GM21576 (cell line): ENCODE measurements around the gene NEURL4.
A peak's percentile ranks its signal among the peaks of the same experiment; 100 is the strongest.
"Not testable (repeated sequence)": the region's sequence is repeated elsewhere in the genome, so short reads cannot be mapped to it uniquely, and the experiment has no call there.

Experiments
- ATAC-seq: cut with Tn5 transposase; IDR thresholded peaks from one replicate; pipeline ENCODE4 v1.9.1; 2021; ENCODE audit warnings: mild to moderate bottlenecking, moderate library complexity; ENCODE audit not compliant: unreplicated experiment

Gene NEURL4

GRCh38 chr17:7328840-7329373 is at the start of gene NEURL4:
TSS of gene NEURL4 (minus strand) at chr17:7329335. CDS start at chr17:7329312, 23 bp downstream.
- ATAC-seq, result peak; percentile 12

GRCh38 chr17:7374353-7374752 is 45.2 kb upstream of the NEURL4 start:
- ATAC-seq, result no peak

- ATAC-seq, result no peak
These were observed 41.7 kb upstream of the NEURL4 start for GRCh38 chr17:7370853-7371252.

- no peak for ATAC-seq
These were observed 40.7 kb upstream of the NEURL4 start for GRCh38 chr17:7369825-7370224.

- not testable (repeated sequence) for ATAC-seq
These were observed 39.5 kb upstream of the NEURL4 start for GRCh38 chr17:7368599-7368994.

GRCh38 chr17:7367918-7368598 is 38.9 kb upstream of the NEURL4 start:
- ATAC-seq, result no peak

GRCh38 chr17:7367083-7367482 is 37.9 kb upstream of the NEURL4 start:
- ATAC-seq, result no peak

- not testable (repeated sequence) for ATAC-seq
These were observed 36.8 kb upstream of the NEURL4 start for GRCh38 chr17:7365963-7366362.

GRCh38 chr17:7363311-7363710 is 34.2 kb upstream of the NEURL4 start:
- no peak for ATAC-seq

- no peak for ATAC-seq
These were observed 32.8 kb upstream of the NEURL4 start for GRCh38 chr17:7361906-7362305.

GRCh38 chr17:7357381-7357780 is 28.2 kb upstream of the NEURL4 start:
- ATAC-seq, result no peak

GRCh38 chr17:7356756-7357155 is 27.6 kb upstream of the NEURL4 start:
- no peak for ATAC-seq

GRCh38 chr17:7356072-7356549 is 27.0 kb upstream of the NEURL4 start:
- no peak for ATAC-seq

GRCh38 chr17:7355573-7355972 is 26.4 kb upstream of the NEURL4 start:
- ATAC-seq, result no peak

- no peak for ATAC-seq
These were observed 25.9 kb upstream of the NEURL4 start, which contains the start of gene TMEM95 for GRCh38 chr17:7355053-7355452. TSS of gene TMEM95 (plus strand) at chr17:7355156. CDS start at chr17:7355205, 49 bp downstream.

- no peak for ATAC-seq
These were observed 25.2 kb upstream of the NEURL4 start for GRCh38 chr17:7354262-7354843.

- ATAC-seq, result no peak
These were observed 23.9 kb upstream of the NEURL4 start for GRCh38 chr17:7352910-7353635.

GRCh38 chr17:7352503-7352889 is 23.4 kb upstream of the NEURL4 start:
- no peak for ATAC-seq

GRCh38 chr17:7351665-7352502 is 22.7 kb upstream of the NEURL4 start, which contains the start of gene KCTD11:
TSS of gene KCTD11 (plus strand) at chr17:7352162.
- ATAC-seq, result peak; percentile 57

GRCh38 chr17:7348478-7349242 is 19.5 kb upstream of the NEURL4 start:
- no peak for ATAC-seq
